HG03565 (cell line): Measurements from ENCODE around the gene DPYSL5.

ENCODE experiments used
- ATAC-seq: cut with Tn5 transposase; IDR thresholded peaks from one replicate; pipeline ENCODE4 v1.9.1; 2021; ENCODE audit warnings: mild to moderate bottlenecking, moderate library complexity; ENCODE audit not compliant: unreplicated experiment

Gene DPYSL5

GRCh38 chr2:26986576-26986975 is 138.6 kb downstream of the DPYSL5 start:
- no peak for ATAC-seq

- no peak for ATAC-seq
These were observed 140.3 kb downstream of the DPYSL5 start for GRCh38 chr2:26988058-26988860.

- no peak for ATAC-seq
These were observed 141.2 kb downstream of the DPYSL5 start for GRCh38 chr2:26989156-26989555.

- no peak for ATAC-seq
These were observed 143.8 kb downstream of the DPYSL5 start for GRCh38 chr2:26991717-26992116.

- no peak for ATAC-seq
These were observed 145.8 kb downstream of the DPYSL5 start for GRCh38 chr2:26993768-26994167.

GRCh38 chr2:26994983-26995382 is 147.1 kb downstream of the DPYSL5 start:
- ATAC-seq: no peak

- no peak for ATAC-seq
These were observed 149.5 kb downstream of the DPYSL5 start for GRCh38 chr2:26997394-26997793.

- no peak for ATAC-seq
These were observed 150.4 kb downstream of the DPYSL5 start for GRCh38 chr2:26998323-26998722.
